Kidney tubule cell (primary cell): ENCODE measurements around the gene PKN1.
"Not testable (repeated sequence)": the region's sequence is repeated elsewhere in the genome, so short reads cannot be mapped to it uniquely, and the experiment has no call there.

ENCODE experiments used
- DNase-seq: peaks from one replicate; pipeline ENCODE4 v3.0.0-alpha.2; 2018; ENCODE audit warnings: low spot score

Gene PKN1

DNA sequence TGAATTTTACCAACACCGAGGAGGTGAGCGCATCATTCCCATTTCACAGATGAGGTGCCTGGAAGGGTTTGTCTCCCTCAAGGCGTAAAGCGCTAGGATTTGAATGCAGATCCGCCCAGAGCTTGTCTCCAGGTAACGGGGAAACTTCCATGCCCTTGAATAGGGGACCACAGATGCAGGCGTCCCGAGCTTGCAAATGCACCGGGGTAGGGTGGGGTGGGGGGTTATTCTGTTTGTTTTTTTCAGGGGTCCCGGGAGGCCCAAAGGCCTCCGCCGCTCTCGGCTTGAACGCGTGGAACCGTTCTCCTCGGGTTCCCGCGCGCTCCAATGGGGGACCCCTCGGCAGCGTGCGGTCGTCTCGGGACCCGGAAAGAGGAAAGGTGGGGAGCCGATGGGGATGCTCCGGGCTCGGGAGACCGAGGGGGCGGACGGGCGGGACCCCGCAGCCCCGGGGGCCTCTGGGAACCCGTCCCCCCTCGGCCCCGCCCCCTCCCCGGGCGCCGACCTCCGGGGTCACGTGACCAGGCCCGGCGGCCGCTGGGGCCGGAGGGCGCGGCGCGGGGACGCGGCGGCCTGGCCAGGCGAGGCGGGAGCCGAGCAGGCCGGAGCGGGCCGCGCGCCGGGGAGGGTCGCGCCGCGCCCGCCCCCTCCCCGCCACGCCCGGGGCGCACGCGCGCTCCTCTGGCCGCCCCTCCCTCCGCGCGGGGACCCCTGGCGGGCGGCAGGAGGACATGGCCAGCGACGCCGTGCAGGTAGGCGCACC lies at the start of gene PKN1:
TSS of gene PKN1 (plus strand) at position 516 of the 763 bp plus-strand sequence. CDS start at position 732, 216 bp downstream.
- peak; percentile 46 for DNase-seq

DNA sequence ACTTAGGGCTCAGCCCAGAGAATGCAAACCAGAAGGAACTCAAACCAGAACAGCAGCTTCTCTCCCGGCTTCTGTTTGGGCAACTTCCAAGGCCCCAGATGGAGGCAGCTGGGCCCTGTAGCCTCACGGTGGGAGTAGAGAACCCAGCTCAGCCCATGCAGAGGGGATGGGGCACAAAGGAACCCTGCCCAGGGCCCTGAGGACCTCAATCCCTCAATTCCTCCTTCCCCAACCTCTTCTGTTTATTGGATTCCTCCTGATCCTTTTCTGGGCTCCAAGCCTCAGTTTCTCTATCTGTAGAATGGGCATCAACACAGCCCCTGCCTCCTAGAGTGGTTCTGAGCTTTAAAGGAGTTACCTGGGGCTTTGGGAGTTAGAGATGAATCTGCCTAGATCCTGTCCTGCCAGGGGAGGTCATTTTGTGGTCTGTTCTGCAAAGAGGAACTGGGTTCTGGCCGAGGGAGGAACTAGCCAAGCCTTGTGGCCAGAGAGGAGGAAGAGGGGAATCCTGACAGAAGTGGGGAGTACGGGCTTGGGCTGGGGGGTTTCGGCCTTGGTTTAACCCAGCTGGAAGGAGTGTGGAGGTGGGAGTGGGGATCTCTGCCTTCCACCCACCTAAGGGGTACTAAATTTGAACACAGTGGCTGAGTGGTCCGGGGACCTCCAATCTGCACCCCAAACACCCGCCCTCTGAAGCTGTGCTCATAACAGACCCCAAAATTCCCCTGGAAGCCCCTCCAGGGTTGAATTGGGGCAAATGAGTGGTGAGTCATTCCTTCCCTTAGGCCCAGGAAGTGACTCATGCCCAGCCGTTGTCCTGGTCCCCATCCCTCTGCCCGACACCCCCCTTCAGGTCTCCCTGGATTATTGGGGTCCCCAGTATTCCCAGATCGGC lies 49.2 kb upstream of the PKN1 start:
- peak; percentile 35 for DNase-seq

DNA sequence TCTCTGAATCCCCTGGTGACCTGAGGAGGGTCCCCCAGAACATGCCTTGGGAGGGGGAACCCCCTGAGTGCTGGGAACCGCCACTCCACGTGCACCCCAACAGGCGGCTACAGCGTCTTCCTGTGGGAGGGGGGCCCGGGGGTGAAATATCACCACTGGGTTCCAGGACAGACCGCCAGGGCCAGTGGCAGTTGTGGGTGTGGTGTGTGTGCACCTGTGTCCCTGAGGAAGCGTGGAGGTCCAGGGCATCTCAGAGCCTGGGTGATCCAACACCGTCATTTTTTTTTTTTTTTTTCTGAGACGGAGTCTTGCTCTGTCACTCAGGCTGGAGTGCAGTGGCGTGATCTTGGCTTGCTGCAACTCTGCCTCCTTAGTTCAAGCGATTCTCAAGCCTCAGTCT lies 47.6 kb upstream of the PKN1 start:
- no peak for DNase-seq

DNA sequence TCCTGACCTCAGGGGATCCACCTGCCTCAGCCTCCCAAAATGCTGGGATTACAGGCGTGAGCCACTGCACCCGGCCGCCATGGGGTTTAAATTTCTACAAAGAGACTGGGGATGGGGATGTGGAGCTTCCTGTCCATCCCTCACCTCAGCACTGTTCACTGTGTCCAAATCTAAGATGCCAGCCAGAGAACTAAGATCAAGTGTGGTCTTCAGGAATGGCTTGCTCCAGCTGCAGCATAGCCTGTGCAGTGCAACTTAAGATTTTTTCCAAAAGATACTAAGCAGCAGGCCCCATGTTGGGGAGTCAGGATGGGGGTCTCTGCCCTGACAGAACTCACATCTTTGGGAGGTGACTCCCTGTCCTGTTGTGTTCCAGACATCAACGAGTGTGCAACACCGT lies 42.6 kb upstream of the PKN1 start:
- no peak for DNase-seq

DNA sequence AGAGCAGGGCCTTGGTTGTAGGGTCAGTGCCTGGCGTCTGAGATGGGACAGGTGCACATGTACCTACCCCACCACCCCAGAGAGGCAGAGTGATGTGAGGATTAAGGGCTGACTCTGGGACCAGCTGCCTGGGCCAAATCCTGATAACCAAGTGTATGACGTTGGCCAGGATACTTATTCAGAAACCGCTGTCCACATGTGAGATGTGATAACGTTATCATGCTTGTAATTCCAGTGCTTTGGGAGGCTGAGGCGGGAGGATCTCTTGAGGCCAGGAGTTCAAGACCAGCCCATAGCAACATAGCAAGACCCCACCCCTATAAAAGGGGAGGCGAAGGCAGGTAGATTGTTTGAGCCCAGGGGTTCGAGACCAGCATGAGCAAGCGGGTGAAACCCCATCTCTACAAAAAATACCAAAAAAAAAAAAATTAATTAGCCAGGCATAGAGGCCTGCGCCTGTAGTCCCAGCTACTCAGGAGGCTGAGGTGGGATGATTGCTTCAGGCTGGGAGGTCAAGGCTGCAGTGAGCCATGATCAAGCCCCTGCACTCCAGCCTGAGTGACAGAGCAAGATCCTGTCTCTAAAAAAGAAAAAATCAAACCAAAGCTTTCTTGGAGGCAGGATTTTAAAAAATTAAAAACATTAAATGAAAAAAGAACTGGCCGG lies 41.8 kb upstream of the PKN1 start:
- no peak for DNase-seq

DNA sequence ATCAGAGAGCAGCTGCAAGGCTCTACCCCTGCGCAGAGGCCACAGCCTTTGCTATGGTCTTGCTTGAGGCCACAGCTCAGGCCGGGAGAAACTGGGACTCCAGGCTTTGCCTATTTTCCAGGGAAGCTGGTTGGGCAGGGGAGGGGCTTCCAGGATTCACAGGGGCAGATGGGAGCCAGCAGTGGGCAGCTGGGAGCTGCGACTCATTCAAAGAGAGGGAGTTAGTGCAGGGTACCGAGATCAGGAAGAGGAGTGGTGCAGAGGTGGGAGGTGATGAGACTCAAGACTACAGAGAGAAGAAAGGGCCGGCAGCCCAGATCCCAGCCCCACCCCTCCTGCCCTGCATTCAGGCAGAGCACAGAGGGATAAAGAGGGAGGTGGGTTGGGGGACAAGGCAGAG lies 39.8 kb upstream of the PKN1 start:
- no peak for DNase-seq

DNA sequence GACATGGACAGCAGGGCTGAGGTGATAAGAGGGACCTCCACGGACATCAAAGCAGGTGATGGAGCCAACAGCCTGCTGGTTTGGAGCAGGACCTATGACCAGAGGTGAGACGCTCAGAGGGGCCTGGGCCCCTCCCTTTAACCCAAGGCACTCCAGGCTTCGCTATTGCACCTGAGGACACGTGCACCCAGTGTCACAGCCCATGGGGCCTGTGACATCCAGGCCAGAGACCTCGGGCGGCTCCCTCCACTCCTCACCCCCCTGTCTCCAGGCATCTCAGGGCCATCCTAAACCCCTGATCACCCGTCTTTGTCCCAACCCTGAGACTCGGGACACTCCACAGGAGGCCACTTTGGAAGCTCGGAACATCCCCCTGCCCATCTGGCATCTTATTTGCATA lies 38.9 kb upstream of the PKN1 start:
- DNase-seq, result no peak

DNA sequence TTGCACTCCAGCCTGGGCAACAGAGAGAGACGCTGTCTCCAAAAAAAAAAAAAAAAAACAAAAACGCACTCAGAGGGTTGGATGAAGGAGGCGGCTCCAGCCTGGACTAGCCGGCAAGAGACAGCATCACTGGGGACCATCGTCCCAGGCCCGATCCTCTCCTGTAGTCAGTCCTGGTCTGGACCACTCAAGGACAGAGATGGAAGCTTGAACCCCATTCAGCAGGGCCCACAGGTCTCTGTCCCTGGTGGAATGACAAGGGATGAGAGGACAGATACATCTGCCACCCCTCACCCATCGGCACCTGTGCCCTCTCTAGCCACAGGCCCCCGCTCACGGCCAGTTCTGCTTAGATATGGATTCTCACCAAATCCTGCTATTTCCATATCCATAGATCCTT lies 37.8 kb upstream of the PKN1 start:
- no peak for DNase-seq

DNA sequence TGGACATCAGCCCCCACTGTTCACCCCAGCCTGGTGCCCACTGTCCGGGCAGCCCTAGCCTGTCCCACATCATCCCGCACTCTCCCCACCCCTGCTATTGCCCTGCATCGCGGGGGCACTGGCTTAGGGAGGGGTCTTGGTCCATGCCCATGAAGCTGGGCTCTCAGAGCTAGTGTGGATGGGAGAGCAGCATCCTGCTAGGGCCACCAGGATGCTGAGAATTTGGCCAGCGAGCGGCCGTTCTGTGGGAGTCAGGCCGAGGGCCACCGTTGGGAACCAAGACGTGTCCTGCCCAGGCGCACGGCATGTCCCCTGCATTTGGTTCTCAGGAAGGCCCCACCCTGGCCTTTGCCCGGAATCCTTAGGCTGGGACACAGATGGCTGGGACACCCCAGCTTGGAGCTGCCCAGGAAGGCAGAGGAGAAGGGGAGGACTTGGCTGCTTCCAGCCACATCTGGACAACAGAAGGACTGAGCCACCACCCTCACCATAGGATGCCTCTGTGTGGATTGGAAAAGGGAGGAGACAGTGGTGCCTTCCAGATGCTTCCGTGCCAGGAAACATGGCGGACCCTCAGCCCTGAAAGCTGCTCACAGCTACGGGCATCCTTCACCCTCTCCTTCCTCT lies 37.3 kb upstream of the PKN1 start:
- DNase-seq, result no peak

DNA sequence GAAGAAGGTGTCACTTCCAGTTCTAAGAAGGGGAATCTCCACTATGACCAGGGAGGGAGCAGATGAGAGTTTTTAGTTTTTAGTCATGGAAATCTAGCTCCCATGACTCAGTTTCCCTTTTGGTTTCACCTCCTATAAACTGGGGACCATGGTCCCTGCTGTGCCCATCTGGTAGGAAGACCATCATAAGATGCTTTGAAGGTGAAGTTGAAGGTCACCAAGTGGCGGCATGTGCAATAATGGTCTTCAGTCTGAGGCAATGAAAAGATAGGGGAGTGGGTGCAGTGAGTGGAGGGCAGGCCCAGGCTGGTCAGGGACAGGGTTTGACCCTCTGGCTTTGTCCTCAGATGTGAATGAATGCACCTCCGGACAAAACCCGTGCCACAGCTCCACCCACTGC lies 36.4 kb upstream of the PKN1 start:
- DNase-seq, result not testable (repeated sequence)

DNA sequence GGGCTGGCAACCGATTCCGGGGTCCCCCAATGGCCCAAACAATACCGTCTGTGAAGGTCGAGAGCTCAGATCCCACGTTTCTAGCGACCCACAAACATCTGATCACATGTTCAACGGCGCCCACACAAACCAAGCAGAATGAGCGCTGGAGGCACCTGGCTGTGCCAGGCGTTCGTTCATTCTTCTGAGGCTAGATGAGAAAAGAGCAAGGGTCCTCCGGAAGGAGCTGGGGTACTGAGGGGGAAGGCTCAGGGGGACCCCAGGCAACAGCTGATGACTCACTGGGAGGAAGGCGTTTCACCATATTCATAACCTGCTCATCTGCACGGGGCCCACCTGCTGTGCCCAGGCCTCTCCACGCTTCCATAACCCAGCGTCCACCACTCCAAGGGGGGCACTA lies 35.9 kb upstream of the PKN1 start:
- DNase-seq, result not testable (repeated sequence)

DNA sequence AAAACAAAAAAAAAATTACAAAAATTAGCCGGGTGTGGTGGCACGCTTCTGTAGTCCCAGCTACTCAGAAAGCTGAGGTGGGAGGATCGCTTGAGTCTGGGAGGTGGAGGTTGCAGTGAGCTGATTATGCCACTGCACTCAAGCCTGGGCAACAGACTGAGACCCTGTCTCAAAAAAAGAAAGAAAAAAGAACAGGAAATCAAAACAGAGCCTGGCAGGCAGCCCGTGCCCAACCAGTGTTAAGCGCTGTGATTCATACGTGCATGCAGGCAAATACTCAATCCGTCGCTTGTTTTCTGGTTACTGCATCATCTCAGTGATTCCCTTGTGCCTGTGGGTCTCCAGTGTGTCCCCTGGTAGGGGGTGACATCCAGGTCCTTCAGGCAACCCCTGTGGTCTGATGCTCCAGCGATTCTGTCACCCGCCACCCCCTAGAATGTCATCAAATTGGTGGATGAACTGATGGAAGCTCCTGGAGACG lies 32.1 kb upstream of the PKN1 start:
- DNase-seq, result peak; percentile 56

DNA sequence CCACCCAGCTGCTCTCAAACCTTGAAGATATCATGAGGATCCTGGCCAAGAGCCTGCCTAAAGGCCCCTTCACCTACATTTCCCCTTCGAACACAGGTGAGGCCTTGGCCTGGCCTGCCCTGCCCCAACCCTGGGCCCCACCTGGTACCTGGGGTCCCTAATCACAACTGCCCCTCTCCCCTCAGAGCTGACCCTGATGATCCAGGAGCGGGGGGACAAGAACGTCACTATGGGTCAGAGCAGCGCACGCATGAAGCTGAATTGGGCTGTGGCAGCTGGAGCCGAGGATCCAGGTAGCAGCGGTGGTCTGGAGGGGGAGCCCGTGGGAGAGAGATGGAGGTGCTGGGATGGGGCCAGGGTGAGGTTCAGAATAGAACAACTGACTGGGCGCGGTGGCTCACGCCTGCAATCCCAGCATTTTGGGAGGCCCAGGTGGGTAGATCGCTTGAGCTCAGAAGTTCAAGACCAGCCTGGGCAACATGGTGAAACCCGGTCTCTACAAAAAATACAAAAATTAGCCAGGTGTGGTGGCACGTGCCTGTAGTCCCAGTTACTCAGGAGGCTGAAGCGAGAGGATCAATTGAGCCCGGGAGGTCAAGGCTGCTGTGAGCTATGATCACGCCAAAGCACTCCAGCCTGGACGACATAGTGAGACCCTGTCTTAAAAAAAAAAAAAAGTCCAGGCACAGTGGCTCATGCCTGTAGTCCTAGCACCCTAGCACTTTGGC lies 31.5 kb upstream of the PKN1 start:
- no peak for DNase-seq

DNA sequence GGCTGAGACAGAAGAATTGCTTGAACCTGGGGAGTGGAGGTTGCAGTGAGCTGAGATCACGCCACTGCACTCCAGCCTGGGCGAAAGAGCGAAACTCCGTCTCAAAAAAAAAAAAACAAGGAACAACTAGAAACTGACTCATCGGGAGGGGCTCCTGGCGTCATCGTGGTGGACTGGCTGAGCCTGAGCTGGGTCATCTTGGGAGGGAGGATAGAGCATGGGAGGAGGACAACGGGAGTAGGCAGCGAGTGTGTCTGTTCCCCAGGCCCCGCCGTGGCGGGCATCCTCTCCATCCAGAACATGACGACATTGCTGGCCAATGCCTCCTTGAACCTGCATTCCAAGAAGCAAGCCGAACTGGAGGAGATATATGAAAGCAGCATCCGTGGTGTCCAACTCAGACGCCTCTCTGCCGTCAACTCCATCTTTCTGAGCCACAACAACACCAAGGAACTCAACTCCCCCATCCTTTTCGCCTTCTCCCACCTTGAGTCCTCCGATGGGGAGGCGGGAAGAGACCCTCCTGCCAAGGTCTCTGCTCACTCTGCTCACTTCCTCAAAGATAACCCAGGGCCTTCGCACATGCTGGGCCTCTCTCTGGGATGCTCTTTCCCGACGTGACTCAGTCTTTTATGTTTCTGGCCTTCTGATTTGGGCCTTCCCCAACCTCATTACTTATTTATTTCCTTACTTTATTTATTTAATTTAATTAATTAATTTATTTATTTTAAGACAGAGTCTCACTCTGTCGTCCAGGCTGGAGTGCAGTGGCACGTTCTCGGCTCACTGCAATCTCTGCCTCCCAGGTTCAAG lies 30.6 kb upstream of the PKN1 start:
- DNase-seq, result peak; percentile 47

DNA sequence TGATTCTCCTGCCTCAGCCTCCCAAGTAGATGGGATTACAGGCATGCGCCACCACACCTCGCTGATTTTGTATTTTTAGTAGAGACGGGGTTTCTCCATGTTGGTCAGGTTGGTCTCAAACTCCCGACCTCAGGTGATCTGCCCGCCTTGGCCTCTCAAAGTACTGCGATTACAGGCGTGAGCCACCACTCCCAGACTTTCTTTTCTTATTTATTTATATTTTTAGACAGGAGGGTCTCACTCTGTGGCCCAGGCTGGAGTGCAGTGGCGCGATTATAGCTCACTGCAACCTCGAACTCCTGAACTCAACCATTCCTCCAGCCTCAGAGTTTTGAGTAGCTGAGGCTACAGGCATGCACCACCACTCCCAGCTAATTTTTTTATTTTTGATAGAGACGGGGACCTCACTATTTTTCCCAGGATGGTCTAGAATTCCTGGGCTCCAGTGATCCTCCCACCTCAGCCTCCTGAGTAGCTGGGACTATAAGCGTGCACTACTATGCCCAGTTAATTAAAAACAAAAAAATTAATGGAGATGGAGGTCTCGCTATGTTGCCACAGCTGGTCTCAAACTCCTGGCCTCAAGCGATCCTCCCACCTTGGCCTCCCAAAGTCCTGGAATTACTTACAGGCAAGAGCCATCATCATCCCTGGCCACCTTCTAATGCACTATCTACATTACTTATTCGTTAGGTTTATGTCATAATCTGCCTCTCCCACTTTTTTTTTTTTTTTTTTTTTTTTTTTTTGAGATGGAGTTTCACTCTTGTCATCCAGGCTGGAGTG lies 29.8 kb upstream of the PKN1 start:
- DNase-seq, result not testable (repeated sequence)

DNA sequence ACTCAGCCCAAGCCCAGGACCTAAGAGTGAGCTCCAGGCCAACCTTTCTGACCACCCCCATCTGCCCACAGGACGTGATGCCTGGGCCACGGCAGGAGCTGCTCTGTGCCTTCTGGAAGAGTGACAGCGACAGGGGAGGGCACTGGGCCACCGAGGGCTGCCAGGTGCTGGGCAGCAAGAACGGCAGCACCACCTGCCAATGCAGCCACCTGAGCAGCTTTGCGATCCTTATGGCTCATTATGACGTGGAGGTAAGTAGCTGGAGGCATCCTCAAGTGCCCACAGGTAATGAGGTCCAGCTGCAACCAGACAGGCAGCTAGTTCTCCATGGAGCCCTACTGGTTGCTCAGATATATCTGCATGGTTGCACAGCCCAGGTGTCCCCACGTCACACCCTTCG lies 28.8 kb upstream of the PKN1 start:
- no peak for DNase-seq

DNA sequence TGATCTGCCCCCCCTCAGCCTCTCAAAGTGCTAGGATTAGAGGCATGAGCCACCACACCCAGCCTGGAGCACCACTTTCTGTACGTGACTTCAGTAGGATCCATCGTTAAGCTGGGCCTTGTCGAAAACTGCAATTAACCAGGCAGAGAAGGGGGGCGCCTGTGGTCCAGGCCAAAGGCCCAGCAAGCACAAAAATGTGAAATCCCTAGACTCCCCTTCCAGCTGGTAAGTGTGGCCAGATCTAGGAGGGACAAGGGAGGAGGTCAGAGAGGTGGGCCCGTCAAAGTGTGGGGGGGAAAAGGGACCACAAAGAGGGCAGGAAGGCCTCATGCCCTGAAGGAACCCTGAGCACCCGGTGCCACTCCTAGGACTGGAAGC lies 27.7 kb upstream of the PKN1 start:
- no peak for DNase-seq

DNA sequence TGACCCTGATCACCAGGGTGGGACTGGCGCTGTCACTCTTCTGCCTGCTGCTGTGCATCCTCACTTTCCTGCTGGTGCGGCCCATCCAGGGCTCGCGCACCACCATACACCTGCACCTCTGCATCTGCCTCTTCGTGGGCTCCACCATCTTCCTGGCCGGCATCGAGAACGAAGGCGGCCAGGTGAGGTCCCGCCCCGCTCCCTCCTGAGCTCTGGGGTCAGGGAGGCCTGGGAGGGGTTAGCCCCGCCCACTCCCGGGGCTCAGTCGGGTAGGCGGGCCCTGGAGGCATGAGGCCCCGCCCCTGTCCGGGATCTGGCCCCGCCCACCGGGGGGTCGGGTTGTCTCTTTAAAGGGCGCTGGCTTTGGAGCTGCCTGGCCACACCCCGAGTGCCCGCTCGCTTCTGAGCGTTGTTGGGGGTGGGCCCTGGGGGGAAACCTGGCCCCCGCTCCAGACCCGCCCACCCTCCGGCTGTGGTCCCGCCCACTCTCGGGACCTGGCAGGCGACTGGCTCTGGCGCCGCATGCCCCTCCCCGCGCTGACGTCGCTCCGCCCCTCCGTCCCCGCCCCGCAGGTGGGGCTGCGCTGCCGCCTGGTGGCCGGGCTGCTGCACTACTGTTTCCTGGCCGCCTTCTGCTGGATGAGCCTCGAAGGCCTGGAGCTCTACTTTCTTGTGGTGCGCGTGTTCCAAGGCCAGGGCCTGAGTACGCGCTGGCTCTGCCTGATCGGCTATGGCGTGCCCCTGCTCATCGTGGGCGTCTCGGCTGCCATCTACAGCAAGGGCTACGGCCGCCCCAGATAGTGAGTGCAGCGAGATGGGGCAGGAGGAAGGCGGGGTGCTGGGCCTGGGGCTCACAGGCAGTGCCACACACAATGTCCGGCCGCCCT lies 27.1 kb upstream of the PKN1 start:
- DNase-seq, result peak; percentile 85
